Panc1 (cell line): ENCODE data around the gene ANKRD33B. TPM values are rescaled to one million over a fixed set of nuclear protein-coding genes. Genes with fewer than 3 reads are reported as not detected.

Source experiments
- ATAC-seq: fragments of 200-7000 bp; cut with Tn5 transposase; 2 replicates; pipeline ENCODE4 v1.9.1; 2020; ENCODE audit warnings: mild to moderate bottlenecking, moderate library complexity
- BruUV-seq: library from RNA; stranded (reverse); fragments of 400-500 nt; replicated peaks from 2 replicates; lab custom pipeline; 2021; lab: Mats Ljungman, UMichigan
- CTCF ChIA-PET: fragments of 300-600 bp; sonication (Branson Sonifier 250); formaldehyde crosslinking; loops from one replicate; lab custom pipeline; 2022; ENCODE audit warnings: antibody characterized with exemption; lab: Charles Lee
- POLR2A ChIA-PET: fragments of 300-600 bp; sonication (Branson Sonifier 250); formaldehyde crosslinking; loops from one replicate; lab custom pipeline; 2022; ENCODE audit warnings: antibody characterized with exemption; lab: Charles Lee
- DNase-seq: peaks from one replicate; pipeline ENCODE4 v3.0.0-alpha.2; 2010; ENCODE audit warnings: low read depth, low spot score
- H3K27ac ChIP-seq: 2 replicates; pipeline ENCODE4 v1.5.1; 2011; ENCODE audit warnings: mild to moderate bottlenecking, low read length, inconsistent platforms
- H3K27me3 ChIP-seq: fragments of 200-500 bp; sonication (Bioruptor generic); 2 replicates; pipeline ENCODE4 v1.6.0; 2014; ENCODE audit warnings: low read length, inconsistent platforms; ENCODE audit not compliant: control insufficient read depth, insufficient read depth
- H3K36me3 ChIP-seq: fragments of 200-500 bp; sonication (Bioruptor generic); 2 replicates; pipeline ENCODE4 v1.5.1; 2014; ENCODE audit warnings: inconsistent platforms, mild to moderate bottlenecking, low read length, moderate library complexity; ENCODE audit not compliant: control insufficient read depth, insufficient read depth
- H3K4me1 ChIP-seq: 2 replicates; pipeline ENCODE4 v1.5.1; 2011; ENCODE audit warnings: inconsistent platforms, mild to moderate bottlenecking, low read length, moderate library complexity; ENCODE audit not compliant: control insufficient read depth, insufficient read depth
- H3K4me3 ChIP-seq, 2 experiments: 2 replicates each; pipeline ENCODE4 v1.5.1; 2011 to 2012; ENCODE audit warnings: low read depth in 2 of 2, low read length in 2 of 2, mild to moderate bottlenecking in 2 of 2, inconsistent platforms in 1 of 2, moderate library complexity in 1 of 2
- H3K9me3 ChIP-seq: fragments of 200-500 bp; sonication (Bioruptor generic); 2 replicates; pipeline ENCODE4 v1.5.1; 2014; ENCODE audit warnings: low read depth, mild to moderate bottlenecking, inconsistent platforms, low read length, moderate library complexity; ENCODE audit not compliant: control insufficient read depth, insufficient read depth
- CTCF ChIP-seq: fragments of 450-650 bp; IDR thresholded peaks from 2 replicates; pipeline ENCODE4 v1.5.1; 2017; ENCODE audit warnings: mild to moderate bottlenecking
- POLR2AphosphoS5 ChIP-seq: IDR thresholded peaks from 2 replicates; pipeline ENCODE4 v1.6.1; 2012; ENCODE audit warnings: mild to moderate bottlenecking, low read depth, low read length, moderate library complexity
- REST ChIP-seq, 2 experiments: IDR thresholded peaks; 2 replicates each; pipeline ENCODE4 v1.6.1; 2011 to 2012; ENCODE audit warnings: low read depth in 2 of 2, control low read depth in 1 of 2, low read length in 1 of 2, mild to moderate bottlenecking in 1 of 2, moderate library complexity in 1 of 2; ENCODE audit not compliant: insufficient read depth in 1 of 2
- SIN3A ChIP-seq: IDR thresholded peaks from 2 replicates; pipeline ENCODE4 v1.6.1; 2012; ENCODE audit warnings: low read depth, mild to moderate bottlenecking, low read length, moderate library complexity, borderline replicate concordance; ENCODE audit not compliant: insufficient read depth
- TCF7L2 ChIP-seq: IDR thresholded peaks from 2 replicates; pipeline ENCODE4 v1.6.1; 2011; ENCODE audit warnings: mild to moderate bottlenecking, low read depth, low read length, inconsistent platforms
- in situ Hi-C: cut with HindIII; loops from 2 replicates; pipeline ENCODE4 v1.10.0; 2016; ENCODE audit warnings: low sequenced_read_pairs, low pct_unique_long_range_greater_than_20kb
- intact Hi-C: fragments of 100-400 bp; cut with micrococcal nuclease; formaldehyde crosslinking; loops from one replicate; pipeline ENCODE4 v1.10.0; 2022; ENCODE audit not compliant: unreplicated experiment
- total RNA-seq: library from RNA; stranded (reverse); gene quantifications from one replicate; pipeline ENCODE4 v1.2.1, GENCODE V29; 2021; ENCODE audit not compliant: unreplicated experiment

Gene ANKRD33B
- total RNA-seq, 1 experiment from 2014 or later: 19.1 TPM

DNA sequence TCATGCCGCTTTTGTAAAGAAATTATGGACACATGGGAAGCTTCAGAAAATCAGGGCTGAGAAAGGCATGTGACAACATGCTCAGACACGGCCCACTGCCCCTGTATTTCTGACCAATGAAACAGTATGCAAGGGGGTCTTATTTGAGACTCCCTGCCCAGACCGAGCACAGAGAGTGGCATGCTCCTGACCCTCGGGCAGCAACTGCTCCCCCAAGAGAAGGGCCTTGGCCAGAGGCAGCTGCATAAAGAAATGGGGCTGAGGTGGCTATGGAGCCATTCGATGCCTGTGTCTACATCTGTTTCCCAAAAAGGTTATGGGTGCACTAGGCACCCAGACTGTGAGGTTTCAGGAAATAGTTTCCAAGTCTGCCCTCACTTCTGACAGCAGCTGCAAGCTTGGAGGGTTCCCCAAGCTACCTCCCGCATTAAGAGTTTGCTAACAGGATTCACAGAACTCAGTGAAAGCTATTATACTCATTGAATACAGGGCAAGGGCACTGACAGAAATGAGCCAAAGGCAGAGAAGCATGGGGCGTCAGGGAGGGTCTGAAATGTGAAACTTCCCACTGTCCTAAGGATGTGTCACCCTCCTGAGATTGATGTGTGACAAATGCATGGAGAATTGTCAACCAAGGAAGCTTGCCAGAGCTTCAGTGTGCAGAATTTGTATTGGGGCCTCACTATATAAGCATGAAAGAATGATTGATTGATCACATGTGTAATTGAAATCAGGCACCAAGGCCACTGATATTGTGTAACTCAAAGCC lies 102.8 kb downstream of the ANKRD33B start:
- DNase-seq: no peak
- BruUV-seq: no TSS peak
- ChIA-PET CTCF (no interaction called here), POLR2A (no interaction called here)
- H3K4me3 ChIP-seq: no peak overlapping the region
- H3K27me3 ChIP-seq: no peaks in the 10 kb centered on the region
- TF ChIP-seq CTCF (no peak), TCF7L2 (no peak), REST (IDR thresholded peaks at IDR 0.05; ENCODE audit: insufficient read depth in 1 of 2, low read depth in 2 of 2, low read length in 1 of 2) (no peak), SIN3A (no peak), POLR2AphosphoS5 (no peak)
- in situ Hi-C loops (no loop called here), intact Hi-C loops (no loop called here)
- no peak overlapping the region for H3K27ac ChIP-seq
- H3K4me1 ChIP-seq: peaks cover 19% of the 10 kb centered on the region
- ATAC-seq: no peak
- H3K9me3 ChIP-seq: no peaks in the 10 kb centered on the region
- H3K36me3 ChIP-seq: no peaks in the 10 kb centered on the region

GRCh38 chr5:10667431-10668057 lies 103.7 kb downstream of the ANKRD33B start:
- no TSS peak for BruUV-seq
- Histone ChIP-seq H3K27me3 (no peaks in the 10 kb centered on the region), H3K4me1 (peaks cover 19% of the 10 kb centered on the region), H3K36me3 (no peaks in the 10 kb centered on the region), H3K27ac (no peak overlapping the region), H3K9me3 (no peaks in the 10 kb centered on the region), H3K4me3 (no peak overlapping the region)
- POLR2A ChIA-PET: no interaction called here
- CTCF ChIA-PET: interaction anchor here (0.6 kb wide), 1 partner anchor 77 kb away, joined by 3 read pairs; no protein-coding TSS in a partner anchor
- DNase-seq (no peak), ATAC-seq (no peak)
- in situ Hi-C loops: no loop called here
- TF ChIP-seq REST (IDR thresholded peaks at IDR 0.05; ENCODE audit: insufficient read depth in 1 of 2, low read depth in 2 of 2, low read length in 1 of 2) (no peak), CTCF (no peak), TCF7L2 (no peak)
- intact Hi-C loops: no loop called here
